HTERT RPE-1 (cell line): Measurements from ENCODE around the gene LIMA1.
"Not testable (repeated sequence)": the region's sequence is repeated elsewhere in the genome, so short reads cannot be mapped to it uniquely, and the experiment has no call there.

Experiments
- in situ Hi-C: fragments of 300-500 bp; cut with MboI; formaldehyde crosslinking; loops from 4 replicates; pipeline ENCODE4 v1.14.3; 2020; ENCODE audit warnings: low sequenced_read_pairs

The LIMA1 gene

DNA sequence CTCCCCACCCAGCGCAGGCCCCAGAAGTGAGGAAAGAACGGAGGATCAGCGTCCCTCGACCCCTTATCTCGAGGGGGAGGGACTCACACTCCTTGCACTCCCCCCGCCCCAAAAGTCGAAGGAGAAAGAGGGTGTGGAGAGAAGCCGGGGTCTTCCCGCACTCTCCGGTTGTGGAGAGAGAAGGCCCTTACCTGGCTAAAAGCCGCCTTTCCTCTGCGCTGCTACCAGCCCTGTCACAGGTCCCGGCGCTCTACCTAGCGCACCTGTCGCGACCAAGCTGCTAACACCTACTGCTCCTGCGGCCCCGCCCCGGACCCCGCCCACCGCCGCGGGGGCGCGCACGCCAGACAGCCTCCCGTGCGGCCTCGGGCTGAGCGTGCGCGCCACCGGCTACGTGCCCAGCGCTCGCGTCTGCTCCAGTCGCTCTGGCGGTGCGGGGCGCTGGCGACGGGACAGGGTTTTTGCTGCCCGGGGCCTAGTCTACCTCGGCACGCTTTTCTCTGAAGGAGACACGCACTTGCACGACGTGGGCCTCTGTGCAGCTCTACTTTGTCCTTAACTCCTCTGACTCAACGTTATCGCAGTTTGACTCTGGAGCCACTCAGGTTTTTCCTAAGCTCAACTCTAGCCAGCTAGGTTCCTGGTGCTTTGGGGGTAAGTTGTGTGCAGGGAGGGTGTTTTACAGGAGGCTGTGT is at the start of gene LIMA1:
TSS of gene LIMA1 (minus strand) at position 292 of the 695 bp plus-strand sequence. CDS start 34,769 bp downstream, outside the sequence.
- in situ Hi-C loops = no loop called here

DNA sequence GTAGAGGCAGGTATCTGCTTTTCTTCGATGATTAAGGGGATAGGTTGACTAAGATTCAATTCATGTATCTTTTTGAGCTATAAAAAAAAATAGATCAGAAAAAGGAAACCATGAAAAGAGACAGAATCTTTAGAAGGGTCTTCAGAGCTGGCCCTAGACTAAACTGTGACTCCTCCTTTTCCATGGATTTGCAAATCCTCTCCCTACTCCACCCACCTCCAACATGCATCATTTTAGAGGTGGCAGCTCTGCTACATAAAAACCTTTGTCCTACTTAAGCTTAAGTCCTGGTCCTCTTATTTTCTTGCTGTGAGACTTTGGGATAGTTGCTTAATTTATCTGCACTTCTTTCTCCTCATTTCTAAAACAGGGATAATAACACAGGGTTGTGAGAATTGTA is 48.4 kb upstream of the LIMA1 start:
- in situ Hi-C loops = no loop called here

DNA sequence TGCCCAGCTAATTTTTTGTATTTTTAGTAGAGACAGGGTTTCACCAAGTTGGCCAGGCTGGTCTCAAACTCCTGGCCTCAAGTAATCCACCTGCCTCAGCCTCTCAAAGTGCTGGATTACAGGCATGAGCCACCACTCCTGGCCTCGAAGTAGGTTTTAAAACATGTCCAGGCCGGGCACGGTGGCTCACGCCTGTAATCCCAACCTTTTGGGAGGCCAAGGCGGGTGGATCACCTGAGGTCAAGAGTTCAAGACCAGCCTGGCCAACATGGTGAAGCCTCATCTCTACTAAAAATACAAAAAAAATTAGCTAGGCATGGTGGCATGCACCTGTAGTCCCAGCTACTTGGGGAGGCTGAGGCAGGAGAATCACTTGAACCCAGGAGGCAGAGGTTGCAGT is 45.3 kb upstream of the LIMA1 start:
- in situ Hi-C loops = not testable (repeated sequence)

DNA sequence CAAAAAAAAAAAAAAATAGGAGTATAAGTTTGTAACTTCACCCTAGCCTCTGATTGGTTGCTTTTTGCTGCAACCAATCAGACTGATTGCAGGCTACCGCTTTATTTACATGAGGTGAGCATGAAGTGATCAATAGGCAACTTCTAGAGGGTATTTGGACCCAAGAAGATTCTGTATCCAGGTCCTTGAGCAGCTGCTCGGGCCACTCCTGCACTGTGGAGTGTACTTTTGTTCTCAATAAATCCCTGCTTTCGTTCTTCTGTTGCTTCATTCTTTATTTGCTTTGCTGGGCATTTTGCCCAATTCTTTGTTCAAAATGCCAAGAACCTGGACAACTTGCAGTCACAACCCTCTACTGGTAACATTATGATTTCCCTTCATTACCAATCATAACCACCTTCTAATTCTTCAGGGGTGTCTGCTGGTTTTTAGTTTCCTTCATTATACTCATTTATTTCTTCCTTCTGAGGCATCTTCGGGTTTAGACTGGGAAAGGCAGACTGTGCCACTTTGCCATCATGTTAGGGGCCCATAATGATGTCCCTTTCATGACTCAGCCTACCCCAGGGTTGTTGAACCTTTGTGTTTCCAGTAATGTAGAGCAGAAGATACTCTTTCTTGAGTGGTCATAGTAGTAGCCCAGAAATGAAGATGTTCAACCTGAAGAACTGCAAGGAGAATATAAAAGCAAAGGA is 43.4 kb upstream of the LIMA1 start:
- in situ Hi-C loops = no loop called here

DNA sequence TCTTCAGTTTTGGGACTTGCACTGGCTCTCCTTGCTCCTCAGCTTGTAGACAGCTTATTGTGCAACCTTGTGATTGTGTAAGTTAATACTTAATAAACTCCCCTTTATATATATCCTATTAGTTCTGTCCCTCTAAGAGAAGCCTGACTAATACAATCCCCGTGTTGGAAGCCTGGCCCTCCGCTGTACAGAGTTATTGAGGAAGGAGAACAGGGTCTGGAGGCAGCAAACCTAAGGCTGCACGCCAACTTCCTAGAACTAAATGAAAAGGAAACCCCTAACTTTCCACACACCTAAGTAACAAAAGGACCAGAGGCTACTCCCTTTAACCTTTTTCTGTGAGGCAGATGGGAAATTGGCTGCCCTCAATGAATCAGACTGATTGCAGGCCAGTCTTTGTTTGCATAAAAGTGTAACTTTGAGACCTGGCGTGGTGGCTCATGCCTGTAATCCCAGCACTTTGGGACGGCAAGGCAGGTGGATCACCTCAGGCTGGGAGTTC is 42.6 kb upstream of the LIMA1 start:
- in situ Hi-C loops = no loop called here

DNA sequence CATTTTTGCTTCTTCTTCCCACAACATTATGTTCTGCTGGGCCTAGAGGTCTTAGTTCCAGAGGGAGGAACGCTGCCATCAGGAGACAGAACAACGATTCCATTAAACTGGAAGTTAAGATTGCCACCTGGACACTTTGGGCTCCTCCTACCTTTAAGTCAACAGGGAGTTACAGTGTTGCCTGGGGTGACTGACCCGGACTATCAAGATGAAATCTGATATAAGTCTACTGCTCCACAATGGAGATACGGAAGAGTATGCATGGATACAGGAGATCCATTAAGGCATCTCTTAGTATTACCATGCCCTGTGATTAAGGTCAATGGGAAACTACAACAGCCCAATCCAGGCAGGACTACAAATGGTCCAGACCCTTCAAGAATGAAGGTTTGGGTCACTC is 41.5 kb upstream of the LIMA1 start:
- in situ Hi-C loops = not testable (repeated sequence)

DNA sequence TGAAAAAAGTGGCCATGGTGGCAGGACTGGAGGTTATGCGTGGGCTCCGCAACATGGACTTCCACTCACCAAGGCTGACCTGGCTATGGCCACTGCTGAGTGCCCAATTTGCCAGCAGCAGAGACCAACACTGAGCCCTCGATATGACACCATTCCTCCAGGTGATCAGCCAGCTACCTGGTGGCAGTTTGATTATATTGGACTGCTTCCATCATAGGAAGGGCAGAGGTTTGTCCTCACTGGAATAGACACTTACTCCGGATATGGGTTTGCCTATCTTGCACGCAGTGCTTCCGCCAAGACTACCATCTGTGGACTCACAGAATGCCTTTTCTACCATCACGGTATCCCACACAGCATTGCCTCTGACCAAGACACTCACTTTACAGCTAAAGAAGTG is 40.8 kb upstream of the LIMA1 start:
- in situ Hi-C loops = not testable (repeated sequence)

DNA sequence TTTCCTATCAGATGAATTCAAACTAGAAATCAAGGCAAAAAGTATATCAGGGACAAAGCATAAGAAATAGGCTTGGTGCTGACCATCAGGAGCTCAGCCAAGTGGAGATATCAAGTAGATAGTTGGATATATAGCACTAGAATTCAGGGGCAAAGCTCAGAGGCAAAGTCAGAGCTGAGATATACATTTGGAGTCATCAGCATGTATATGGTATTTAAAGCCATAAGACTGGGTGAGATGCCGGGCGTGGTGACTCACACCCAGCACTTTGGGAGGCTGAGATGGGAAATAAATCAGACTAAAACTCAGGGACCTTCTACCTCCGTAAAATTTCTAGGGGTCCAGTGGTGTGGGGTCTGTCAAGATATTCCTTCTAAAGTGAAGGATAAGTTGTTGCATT is 38.9 kb upstream of the LIMA1 start:
- in situ Hi-C loops = no loop called here

DNA sequence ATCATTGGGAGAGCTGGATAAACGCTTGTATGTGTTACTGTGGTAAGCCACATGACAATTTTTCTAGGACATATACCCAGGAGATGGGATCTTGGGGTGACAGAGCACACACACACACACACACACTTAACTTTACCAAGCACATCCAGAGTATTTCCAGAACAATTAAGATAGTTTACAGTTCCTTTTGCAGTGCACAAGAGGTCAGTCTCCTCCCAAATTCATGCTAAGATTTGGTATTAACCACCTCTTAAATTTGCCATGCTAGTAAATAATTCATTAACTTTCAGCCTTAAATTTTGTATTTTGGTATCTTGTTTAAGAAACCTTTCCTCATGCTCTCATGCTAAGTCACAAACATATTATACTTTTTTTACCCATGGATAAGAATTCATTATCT is 33.9 kb upstream of the LIMA1 start:
- in situ Hi-C loops = no loop called here

DNA sequence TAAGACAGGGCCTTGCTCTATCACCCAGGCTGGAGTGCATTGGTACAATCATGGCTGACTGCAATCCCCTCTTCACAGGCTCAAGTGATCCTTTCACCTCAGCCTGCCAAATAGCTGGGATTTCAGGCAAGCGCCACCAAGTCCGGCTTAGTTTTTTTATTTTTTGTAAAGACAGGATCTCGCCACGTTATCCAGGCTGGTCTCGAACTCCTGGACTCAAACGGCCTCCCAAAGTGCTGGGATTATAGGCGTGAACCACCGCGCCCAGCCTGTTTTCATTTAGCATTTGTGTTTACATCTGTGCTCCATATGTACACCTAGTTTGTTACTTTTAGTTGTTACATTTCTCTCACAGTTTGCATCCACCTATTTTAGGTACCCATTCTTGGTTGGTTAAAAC is 32.5 kb upstream of the LIMA1 start:
- in situ Hi-C loops = no loop called here

DNA sequence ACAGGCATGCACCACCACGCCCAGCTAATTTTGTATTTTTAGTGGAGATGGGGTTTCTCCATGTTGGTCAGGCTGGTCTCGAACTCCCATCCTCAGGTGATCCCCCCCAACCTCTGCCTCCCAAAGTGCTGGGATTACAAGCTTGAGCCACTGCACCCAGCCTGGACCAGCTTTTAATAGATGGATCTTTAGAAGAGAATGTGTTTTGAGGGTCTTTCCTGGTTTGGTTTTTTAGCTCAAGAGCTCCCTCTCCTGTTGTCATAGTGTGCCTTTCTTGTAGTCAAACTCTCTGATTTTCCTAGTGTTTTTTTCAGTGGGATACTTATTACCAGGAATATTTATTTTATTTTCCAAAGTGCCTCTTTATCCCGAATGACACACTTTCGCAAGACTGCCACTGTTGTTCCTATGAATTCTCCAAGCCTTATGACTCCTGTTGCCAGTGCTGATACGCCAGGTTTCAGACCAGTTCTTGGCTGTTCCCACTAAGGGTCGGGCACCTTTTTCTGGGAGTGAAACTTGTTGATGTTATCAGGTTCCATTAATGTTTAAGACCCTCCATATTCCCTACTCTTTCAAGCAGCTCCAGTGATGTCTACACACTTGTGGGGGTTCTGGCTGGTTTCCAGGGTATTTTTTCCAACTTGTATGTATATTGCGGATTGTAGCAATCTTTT is 31.5 kb upstream of the LIMA1 start:
- in situ Hi-C loops = no loop called here

DNA sequence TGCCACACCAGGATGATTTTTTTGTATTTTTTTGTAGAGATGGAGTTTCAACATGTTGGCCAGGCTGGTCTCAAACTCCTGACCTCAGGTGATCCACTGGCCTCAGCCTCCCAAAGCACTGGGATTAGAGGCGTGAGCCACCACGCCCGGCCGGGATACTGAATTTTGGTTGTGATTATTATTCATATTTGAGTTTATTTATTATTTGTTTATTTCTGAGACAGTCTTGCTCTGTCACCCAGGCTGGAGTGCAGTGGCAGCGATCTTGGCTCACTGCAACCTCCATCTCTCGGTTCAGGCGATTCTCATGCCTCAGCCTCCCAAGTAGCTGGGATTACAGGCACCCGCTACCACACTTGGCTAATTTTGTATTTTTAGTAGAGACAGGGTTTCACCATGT is 30.7 kb upstream of the LIMA1 start:
- in situ Hi-C loops = not testable (repeated sequence)

DNA sequence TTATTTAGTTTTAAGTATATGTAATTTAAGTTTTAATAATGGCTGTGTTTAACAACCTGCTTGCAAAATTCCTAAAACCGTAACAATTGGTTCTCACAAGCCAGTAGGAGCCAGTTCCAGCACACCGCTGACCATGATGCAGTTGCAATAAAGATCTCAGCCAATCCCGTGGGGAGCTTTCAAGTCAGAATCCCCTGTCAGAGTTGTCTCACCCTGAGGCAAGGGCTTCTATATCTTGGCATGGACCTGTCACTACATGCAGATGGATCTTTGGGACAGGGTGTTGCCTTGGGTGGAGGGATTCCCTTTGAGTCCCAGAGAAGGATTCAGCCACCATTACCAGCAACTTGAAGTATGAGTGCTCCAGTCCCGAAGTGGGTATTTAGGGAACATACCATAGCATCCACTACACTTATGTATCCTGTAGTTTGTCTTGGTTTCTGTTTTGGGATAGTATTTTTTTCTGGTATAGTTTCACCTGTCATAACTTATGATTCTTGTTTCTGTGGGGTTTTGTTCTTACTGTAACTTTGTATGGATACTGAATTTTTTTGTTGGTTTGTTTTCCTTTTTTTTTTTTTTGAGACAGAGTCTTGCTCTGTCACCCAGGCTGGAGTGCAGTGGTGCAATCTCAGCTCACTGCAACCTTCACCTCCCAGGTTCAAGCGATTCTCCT is 30.1 kb upstream of the LIMA1 start:
- in situ Hi-C loops = no loop called here

DNA sequence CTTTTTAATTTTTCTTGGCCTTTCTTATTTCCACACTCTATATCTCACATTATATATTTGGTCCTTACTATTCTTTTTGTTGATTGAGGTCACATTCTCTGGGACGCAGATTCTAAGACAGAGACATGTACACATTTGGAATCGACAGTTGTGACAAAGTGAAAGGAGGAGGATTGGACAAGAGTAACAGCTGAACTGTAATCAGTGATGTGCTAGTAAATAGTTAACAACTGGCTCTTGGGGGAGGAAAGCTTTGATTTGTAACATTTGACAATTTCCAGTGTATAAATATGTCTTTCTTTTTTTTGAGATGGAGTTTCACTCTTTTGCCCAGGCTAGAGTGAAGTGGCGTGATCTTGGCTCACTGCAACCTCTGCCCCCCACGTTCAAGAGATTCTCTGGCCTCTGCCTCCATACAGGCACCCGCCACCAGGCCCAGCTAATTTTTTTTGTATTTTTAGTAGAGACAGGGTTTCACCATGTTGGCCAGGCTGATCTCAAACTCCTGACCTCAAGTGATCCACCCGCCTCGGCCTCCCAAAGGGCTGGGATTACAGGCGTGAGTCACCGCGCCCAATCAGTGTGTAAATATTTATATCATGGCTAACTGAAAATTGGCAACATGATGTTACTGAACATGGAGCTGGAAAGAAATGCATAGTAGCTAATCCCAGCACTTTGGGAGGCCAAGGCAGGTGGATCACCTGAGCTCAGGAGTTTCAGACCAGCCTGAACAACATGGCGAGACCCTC is 28.7 kb upstream of the LIMA1 start:
- in situ Hi-C loops = not testable (repeated sequence)

DNA sequence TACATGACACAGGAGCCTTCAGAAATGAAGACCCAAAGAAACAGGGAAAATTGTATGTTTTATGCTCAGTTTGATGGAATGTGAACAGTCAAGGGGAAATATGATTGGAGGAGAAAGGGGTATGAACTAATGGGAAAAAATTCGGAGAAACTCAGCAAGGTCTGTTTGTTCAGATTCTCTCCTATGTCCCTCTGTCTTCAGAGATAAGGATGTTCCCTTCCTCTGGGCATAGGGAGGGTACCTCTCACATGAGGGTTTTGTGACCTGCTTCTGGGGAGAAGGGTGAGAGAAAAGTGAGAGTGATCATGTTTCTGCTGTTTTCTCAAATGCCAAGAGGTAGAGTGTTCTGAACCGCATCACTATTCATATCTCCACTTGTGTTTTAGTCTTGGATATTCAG is 26.6 kb upstream of the LIMA1 start:
- in situ Hi-C loops = no loop called here

DNA sequence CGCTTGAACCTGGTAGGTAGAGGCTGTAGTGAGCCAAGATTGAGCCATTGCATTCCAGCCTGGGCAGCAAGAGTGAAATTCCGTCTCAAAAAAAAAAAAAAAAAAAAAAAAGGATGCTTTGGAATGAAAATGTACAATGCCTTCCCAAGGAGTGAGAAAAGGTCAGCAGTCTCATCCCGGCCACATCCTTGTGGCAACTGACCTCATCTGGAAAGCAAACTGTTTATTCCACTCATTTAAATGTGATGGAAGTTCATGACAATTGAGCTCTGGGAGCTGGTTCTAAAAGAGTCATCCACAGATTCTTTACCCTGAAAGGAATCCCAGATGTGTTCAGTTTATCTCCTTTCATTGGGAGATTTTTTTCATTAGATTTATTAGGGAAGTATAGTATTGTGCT is 19.4 kb upstream of the LIMA1 start:
- in situ Hi-C loops = no loop called here

DNA sequence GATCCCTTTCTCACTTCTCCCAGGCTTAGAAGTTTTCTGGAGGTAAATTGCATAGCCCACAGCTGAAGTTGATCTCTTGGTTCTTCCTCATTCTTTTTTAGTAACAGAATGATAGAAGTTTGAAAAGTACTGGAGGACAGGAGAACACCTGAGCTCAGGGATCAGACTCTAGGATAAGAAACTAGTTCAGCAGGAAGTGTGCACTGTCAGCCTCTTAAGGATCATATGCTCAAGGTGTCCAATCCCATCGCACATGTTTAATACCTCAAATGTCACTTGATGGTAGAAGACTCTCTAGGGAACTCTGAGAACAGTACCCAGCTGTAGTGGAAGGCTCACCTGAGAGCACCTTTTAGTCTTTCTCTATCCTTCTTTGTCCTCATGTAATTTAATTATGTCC is 14.7 kb upstream of the LIMA1 start:
- in situ Hi-C loops = no loop called here

DNA sequence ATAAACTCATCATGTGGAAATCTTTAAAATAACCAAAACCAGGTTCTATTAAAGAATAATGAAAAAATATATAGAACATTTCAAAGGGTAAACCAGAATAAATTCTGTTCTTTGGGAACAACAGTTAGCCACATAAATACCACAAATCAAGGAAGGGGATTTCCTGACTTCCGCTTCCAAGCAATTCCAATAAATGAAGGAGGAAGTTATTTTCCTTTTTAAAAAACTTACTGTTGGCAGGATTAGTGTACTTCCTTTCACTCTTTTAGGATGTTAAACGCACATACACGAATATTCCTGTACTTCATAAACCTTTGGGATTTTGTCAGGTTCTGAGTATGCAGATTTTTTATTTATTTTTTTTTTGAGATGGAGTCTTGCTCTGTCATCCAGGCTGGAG is 13.7 kb upstream of the LIMA1 start:
- in situ Hi-C loops = no loop called here

DNA sequence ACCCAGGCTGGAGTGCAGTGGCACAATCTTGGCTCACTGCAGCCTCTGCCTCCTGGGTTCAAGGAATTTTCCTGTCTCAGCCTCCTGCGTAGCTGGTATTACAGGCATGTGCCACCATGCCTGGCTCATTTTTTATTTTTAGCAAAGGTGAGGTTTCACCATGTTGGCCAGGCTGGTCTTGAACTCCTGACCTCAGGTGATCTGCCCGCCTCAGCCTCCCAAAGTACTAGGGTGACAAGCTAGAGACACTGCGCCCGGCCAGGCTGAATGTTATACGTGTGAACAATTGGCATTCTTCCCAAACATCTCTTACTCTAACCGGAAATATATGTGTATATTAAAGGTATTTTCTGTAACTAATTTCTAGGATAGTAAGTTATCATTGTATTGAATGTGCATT is 13.2 kb upstream of the LIMA1 start:
- in situ Hi-C loops = no loop called here

DNA sequence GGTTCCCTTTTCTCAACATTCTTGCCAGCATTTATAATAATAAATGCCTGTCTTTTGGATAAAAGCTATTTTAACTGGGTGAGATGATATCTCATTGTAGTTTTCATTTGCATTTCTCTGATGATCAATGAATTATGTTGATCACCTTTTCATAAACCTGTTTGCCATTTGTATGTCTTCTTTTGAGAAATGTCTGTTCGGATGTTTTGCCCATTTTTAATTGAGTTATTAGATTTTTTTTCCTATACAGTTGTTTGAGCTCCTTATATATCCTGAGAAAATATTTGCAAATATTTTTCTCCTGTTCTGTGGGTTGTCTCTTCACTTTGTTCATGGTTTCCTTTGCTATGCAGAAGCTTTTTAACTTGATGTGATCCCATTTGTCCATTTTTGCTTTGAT is 8.1 kb upstream of the LIMA1 start:
- in situ Hi-C loops = no loop called here

DNA sequence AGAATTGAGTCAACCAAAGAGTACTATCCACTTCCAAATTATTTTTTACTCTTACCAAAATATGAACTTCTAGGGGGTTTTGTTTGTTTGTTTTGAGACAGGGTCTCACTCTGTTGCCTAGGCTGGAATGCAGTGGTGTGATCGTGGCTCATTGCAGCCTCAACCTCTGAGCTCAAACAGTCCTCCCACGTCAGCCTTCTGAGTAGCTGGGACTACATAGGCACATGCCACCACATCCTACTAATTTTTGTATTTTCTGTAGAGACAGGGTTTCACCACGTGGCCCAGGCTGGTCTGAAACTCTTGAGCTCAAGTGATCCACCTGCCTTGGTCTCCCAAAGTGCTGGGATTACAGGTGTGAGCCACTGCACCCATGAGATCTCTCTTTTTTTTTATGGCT is 7.4 kb upstream of the LIMA1 start:
- in situ Hi-C loops = not testable (repeated sequence)
